GM21360 (cell line): ENCODE results near the gene SEC14L1.
"Not testable (repeated sequence)": the region's sequence is repeated elsewhere in the genome, so short reads cannot be mapped to it uniquely, and the experiment has no call there.

Source experiments
- ATAC-seq: cut with Tn5 transposase; IDR thresholded peaks from one replicate; pipeline ENCODE4 v1.9.1; 2021; ENCODE audit warnings: mild to moderate bottlenecking, moderate library complexity; ENCODE audit not compliant: unreplicated experiment

SEC14L1 gene

DNA sequence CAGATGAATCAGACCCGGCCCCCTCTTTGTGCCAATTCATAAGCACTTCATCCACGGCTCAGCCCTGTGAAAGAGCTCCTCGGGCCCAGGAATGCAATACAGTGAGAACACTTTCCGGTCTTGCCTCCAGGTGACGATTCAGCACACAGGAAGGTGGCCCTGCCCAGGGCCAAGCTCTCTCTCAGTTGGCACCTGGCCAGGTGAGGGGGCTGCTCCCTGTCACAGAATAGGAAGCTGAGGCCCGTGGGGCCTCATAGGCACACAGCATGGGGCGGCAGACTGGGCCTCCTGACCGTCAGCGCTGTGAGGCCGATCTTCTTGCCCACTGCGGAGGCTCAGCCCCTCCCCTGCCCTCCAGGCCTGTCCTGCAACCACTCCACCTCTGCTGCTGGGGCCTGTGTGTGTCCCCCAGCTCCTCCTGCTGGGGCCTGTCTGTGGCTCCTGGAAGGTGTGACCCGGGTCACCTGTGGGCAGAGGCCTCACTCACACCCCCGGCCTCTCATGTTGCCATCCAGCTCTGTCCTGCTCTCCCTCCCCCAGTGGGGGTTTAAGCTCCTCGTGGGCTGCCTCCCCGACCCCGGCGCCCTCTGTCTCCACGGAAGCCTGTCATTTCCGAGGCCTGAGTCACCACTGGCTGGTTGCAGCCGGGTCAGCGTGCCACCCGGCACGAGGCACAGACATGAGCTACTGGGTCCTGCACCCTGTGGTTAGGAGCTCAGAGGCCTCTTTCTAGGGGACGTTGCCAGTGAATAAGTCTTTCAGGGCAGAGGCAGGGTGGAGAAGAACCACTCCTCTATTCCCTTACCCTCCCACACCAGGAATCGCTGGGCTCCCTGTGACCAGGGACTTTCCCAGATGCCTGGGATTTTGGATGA is 114.4 kb downstream of the SEC14L1 start:
- no peak for ATAC-seq

DNA sequence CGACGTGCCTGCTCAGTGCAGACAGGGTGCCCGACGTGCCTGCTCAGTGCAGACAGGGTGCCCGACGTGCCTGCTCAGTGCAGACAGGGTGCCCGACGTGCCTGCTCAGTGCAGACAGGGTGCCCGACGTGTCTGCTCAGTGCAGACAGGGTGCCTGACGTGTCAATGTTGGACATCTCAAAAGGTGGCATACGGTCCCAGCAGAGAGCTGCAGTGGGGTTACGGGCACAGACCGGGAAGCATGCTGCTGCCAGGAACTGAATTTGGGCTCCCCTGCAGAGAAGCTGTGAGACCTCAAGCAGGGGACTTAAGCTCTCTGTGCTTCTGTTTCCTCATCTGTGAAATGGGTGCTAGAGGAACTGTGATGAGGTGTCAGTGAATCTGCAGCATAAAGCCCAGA is 115.2 kb downstream of the SEC14L1 start:
- ATAC-seq = not testable (repeated sequence)

DNA sequence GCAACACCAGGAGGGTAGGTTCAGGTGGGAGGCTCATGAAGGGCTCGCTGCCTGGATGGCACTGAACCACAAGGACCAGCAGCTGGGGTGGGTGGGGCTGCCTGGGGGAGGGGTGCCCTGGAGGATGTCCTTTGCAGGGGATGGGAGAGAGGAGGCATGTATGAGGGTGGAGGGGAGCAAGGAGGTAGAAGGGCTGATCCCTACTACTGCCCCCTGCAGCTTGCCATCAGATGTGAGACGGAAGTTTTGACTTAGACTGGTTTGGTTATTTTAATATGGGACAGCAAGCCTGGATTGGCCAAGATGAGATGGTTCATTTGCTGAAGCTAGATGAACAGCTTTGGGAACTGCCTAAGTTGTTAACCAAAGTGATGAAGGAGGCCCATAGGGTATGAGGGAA is 115.9 kb downstream of the SEC14L1 start:
- no peak for ATAC-seq

DNA sequence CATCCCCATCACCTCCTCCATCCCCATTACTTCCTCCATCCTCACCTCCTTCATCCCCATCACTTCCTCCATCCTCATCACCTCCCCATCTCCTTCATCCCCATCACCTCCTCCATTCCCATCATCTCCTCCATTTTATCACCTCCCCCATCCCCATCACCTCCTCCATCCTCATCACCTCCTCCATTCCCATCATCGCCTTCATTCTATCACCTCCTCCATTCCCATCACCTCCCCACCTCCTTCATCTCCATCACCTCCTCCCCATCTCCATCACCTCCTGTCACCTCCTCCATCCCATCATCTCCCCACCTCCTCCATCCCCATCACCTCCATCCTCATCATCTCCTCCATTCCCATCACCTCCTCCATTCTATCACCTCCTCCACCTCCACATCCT is 116.4 kb downstream of the SEC14L1 start:
- ATAC-seq = no peak

DNA sequence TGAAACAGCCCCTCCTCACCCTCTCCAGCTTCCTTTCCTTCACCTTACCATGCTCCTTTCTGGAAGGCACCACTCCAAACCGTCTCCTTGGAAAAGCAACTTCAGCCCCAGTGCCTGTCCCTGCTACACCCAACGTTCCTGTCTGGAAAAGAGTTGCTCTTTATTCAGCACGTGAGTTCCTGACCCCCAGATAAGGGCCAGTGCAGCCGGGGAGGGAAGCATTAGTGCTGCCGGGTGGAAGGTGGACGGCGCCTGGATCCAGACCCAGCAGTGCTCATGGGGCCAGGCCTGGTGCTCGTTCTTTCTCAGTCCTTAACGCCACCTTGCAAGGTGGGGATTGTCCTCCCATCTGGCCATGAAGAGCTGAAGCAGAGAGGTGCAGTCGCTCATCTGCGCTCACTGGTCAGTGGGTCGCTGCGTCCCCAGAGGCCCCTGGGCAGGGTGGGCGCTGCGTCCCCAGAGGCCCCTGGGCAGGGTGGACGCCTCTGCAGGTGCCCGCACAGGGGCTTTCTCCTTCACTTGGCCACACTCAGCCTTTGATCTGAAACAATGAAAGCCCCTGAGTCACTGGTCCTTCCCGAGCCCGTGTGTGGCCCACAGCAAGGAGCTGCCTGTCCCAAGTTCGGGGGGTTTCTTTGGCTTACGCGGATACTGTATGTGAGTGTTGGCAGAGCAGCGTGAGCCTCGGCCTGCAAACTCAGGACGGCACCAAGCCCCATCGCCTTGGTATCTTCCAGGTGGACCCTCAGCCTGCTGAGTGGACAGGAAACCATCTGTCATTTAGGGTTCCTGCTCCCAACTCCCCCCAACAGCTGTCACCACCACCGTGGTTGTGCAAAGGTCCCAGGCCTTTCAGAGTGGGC is 117.1 kb downstream of the SEC14L1 start:
- no peak for ATAC-seq

DNA sequence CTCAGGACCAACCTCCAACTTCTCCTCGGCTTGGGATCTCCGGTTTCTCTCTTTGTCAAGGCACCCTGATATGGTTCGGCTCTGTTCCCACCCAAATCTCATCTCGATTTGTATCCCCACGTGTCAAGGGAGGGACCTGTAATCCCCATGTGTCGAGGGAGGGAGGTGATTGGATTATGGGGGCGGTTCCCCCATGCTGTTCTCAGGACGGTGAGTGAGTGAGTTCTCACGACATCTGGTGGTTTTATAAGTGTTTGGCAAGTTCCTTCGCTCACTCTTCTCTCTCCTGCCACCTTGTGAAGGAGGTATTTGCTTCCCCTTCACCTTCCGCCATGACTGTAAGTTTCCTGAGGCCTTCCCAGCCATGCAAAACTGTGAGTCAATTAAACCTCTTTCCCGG is 117.9 kb downstream of the SEC14L1 start:
- ATAC-seq = no peak

DNA sequence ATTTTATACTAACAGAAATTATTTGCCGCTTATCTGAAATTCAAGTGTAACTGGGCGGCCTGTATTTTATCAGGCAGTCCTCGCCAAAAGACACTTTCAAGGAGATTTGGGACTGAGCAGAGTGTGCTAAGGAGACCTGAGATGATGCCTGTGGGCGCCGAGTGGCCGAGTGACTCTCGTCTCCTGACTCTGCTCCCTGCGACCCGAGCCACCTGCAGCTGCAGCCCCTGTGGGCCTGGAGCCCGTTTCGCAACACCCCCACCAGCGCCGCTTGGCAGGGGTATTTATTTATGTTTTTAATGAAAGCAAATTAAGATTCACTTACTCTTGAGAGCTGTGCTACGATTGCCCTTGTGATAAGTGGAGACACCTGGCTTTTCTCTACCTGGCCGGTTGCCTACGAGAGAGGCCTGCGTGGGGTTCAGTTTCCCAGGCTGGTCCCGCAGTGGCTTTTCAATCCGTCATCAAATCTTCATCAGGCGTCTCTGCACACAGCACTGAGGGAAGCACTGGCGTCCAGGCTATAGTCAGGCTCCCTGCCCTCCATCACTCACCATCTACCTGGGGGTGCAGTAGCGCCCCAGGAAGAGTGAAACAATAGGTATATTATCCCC is 124.0 kb downstream of the SEC14L1 start:
- no peak for ATAC-seq

DNA sequence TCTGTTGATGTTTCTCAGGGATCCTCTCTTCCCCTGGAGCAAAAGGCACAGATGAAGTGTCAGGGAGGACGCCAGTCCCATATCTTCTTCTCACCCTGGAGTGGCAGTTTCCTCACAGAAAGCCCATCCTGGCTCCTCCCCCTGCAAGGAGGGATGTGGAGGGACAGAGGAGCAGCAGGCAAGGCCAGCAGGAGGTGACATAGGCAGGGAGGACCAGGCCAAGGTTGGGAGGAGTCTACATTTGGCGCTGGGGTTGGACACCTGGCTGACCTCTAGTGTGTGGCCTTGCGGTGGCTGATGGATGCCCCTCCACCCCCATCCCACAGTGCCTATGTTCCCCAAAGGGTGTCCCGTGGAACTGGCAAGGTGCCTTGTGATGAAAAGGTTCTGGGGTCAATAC is 125.4 kb downstream of the SEC14L1 start:
- no peak for ATAC-seq
